Measurements from ENCODE around the gene OSMR.

- TF ChIP-seq, protein P1, sequence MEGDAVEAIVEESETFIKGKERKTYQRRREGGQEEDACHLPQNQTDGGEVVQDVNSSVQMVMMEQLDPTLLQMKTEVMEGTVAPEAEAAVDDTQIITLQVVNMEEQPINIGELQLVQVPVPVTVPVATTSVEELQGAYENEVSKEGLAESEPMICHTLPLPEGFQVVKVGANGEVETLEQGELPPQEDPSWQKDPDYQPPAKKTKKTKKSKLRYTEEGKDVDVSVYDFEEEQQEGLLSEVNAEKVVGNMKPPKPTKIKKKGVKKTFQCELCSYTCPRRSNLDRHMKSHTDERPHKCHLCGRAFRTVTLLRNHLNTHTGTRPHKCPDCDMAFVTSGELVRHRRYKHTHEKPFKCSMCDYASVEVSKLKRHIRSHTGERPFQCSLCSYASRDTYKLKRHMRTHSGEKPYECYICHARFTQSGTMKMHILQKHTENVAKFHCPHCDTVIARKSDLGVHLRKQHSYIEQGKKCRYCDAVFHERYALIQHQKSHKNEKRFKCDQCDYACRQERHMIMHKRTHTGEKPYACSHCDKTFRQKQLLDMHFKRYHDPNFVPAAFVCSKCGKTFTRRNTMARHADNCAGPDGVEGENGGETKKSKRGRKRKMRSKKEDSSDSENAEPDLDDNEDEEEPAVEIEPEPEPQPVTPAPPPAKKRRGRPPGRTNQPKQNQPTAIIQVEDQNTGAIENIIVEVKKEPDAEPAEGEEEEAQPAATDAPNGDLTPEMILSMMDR (IDR thresholded peaks at IDR 0.05): no peak
- no peak for TF ChIP-seq POLR2A (IDR thresholded peaks at IDR 0.05)
These were observed 49.1 kb upstream of the OSMR start for GRCh38 chr5:38796742-38797108.

Measured in testis (tissue), 2 donors.